Body of pancreas (tissue), 4 donors: Measurements from ENCODE around the gene GRID1. TPM values are rescaled to one million over a fixed set of nuclear protein-coding genes. Genes with fewer than 3 reads are reported as not detected.

Source experiments
- ATAC-seq: fragments of 150-250 bp; one replicate; pipeline ENCODE4 v1.9.1; 2016
- DNase-seq, 4 donors: peaks; one replicate each; pipeline ENCODE4 v3.0.0-alpha.2; 2019
- H3K27ac ChIP-seq, 4 donors: fragments of 200-600 bp; sonication (generic); 1 replicate in 3 of 4; 2 replicates in 1 of 4; pipeline versions ENCODE4 v1.5.1 to v1.6.1; 2016 to 2019; ENCODE audit warnings: mild to moderate bottlenecking in 1 of 4, mixed read lengths in 1 of 4, moderate library complexity in 1 of 4
- H3K27me3 ChIP-seq, 2 donors: fragments of 200-600 bp; sonication (generic); one replicate each; pipeline ENCODE4 v1.6.0; 2016; ENCODE audit warnings: mild to moderate bottlenecking in 1 of 2
- H3K36me3 ChIP-seq, 2 donors: fragments of 200-600 bp; sonication (generic); replicated peaks in 1 of 2; 2 replicates each; pipeline ENCODE4 v1.5.1; 2016; ENCODE audit warnings: low read depth in 2 of 2; ENCODE audit not compliant: insufficient read depth in 1 of 2
- H3K4me1 ChIP-seq: fragments of 200-600 bp; sonication (generic); one replicate; pipeline ENCODE4 v1.6.0; 2016
- H3K4me3 ChIP-seq, 2 donors: fragments of 200-600 bp; sonication (generic); 1 replicate in 1 of 2; 2 replicates in 1 of 2; pipeline ENCODE4 v1.5.1; 2016 to 2019
- H3K9me3 ChIP-seq, 3 donors: fragments of 200-600 bp; sonication (generic); 1 replicate in 2 of 3; 2 replicates in 1 of 3; pipeline ENCODE4 v1.5.1; 2016
- POLR2A ChIP-seq, 3 donors: fragments of 450-650 bp; IDR thresholded peaks; one replicate each; pipeline ENCODE4 v1.6.1; 2016; ENCODE audit warnings: antibody characterized with exemption in 3 of 3, mild to moderate bottlenecking in 2 of 3
- WGBS, 2 donors: methylation state at CpG; one replicate each; pipeline ENCODE4 v1.1.5; 2017; 5-methylcytosine and 5-hydroxymethylcytosine counted together
- intact Hi-C: fragments of 100-400 bp; cut with DNase I; formaldehyde crosslinking; loops from one replicate; pipeline ENCODE4 v1.15.1; 2023
- total RNA-seq, 2 donors: library from RNA; depleted of rRNA; stranded (reverse); fragments of >200 nt; gene quantifications; one replicate each; pipeline ENCODE4 v1.1.0, GENCODE V29; 2016
- TF ChIP-seq, protein P1 (sequence below), 7 experiments: fragments of 450-650 bp in 4 of 7; fragments of 200-600 bp in 3 of 7; sonication (generic) in 3 of 7; IDR thresholded peaks; one replicate each; pipeline ENCODE4 v1.5.1; 2016 to 2019; ENCODE audit warnings: antibody characterized with exemption in 7 of 7

GRID1 gene
- total RNA-seq, 2 donors from 2014 or later: 1.0 to 1.6 TPM

GRCh38 chr10:86254081-86254480, 112.5 kb downstream of the GRID1 start:
- no peak for DNase-seq
- Histone ChIP-seq H3K4me3 (no peak overlapping the region), H3K36me3 (no peaks in the 10 kb centered on the region), H3K27me3 (no peaks in the 10 kb centered on the region), H3K27ac (no peak overlapping the region), H3K4me1 (no peaks in the 10 kb centered on the region), H3K9me3 (no peaks in the 10 kb centered on the region)
- TF ChIP-seq, protein P1, sequence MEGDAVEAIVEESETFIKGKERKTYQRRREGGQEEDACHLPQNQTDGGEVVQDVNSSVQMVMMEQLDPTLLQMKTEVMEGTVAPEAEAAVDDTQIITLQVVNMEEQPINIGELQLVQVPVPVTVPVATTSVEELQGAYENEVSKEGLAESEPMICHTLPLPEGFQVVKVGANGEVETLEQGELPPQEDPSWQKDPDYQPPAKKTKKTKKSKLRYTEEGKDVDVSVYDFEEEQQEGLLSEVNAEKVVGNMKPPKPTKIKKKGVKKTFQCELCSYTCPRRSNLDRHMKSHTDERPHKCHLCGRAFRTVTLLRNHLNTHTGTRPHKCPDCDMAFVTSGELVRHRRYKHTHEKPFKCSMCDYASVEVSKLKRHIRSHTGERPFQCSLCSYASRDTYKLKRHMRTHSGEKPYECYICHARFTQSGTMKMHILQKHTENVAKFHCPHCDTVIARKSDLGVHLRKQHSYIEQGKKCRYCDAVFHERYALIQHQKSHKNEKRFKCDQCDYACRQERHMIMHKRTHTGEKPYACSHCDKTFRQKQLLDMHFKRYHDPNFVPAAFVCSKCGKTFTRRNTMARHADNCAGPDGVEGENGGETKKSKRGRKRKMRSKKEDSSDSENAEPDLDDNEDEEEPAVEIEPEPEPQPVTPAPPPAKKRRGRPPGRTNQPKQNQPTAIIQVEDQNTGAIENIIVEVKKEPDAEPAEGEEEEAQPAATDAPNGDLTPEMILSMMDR (IDR thresholded peaks at IDR 0.05): no peak
- TF ChIP-seq POLR2A (IDR thresholded peaks at IDR 0.05): no peak
- ATAC-seq: no peak
- intact Hi-C loops: no loop called here

DNA sequence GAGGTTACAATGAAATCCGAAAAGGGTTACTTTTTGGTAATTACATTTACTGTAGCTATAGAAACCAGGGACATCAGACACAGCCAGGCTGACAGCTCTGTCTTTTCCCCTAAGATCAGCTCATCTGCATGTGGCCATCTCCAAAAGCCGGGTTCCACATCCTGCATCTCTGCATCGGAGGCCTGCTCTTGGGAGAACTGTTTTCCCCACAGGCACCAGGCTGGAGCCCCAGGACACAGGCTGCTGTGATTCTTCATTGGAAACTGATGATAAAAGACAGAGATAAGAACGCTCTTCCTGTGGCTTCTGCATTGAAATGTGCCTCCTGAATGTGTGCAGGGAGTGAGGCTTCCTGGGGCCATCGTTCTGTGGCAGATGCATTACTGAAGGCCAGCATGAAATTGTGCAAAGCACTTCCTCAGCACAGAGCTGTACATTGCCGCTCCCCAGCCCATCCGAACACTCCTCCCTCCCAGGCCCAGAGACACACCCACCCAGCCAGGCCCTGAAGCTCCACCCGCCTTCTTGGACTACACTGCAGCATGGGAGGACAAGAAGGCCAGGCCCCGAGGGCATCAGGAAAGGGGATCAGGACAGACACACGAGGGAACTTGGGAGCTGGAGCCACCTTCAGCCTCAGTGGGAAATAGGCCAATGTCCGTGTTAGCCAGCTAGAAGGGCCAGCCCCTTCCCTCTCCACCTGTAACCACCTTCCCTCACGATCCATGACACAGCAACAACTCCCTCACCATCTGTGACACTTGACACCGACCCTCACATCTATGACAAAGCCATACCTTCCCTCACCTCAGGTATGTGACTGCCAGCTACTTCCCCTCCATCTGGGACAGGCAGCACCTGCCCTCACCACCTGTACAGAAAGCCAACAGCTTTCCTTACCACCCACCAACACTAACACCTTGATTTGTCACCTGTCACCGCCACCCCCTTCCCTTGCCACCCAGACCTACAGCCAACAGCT, 113.2 kb downstream of the GRID1 start:
- H3K4me3 ChIP-seq: no peak overlapping the region
- no peaks in the 10 kb centered on the region for H3K36me3 ChIP-seq
- H3K4me1 ChIP-seq: no peaks in the 10 kb centered on the region
- H3K9me3 ChIP-seq: no peaks in the 10 kb centered on the region
- 52 to 55% methylated on average over 9 to 14 of the region's 14 CpGs for WGBS, 2 donors
- H3K27me3 ChIP-seq: no peaks in the 10 kb centered on the region
- DNase-seq (no peak), ATAC-seq (no peak)
- intact Hi-C loops: no loop called here
- no peak overlapping the region for H3K27ac ChIP-seq
- TF ChIP-seq POLR2A (IDR thresholded peaks at IDR 0.05): no peak
- TF ChIP-seq, protein P1 (IDR thresholded peaks at IDR 0.05): no peak

GRCh38 chr10:86252556-86252955, 114.0 kb downstream of the GRID1 start:
- Histone ChIP-seq H3K9me3 (no peaks in the 10 kb centered on the region), H3K4me1 (no peaks in the 10 kb centered on the region), H3K4me3 (no peak overlapping the region), H3K27me3 (no peaks in the 10 kb centered on the region), H3K36me3 (no peaks in the 10 kb centered on the region), H3K27ac (no peak overlapping the region)
- ATAC-seq (no peak), DNase-seq (no peak)
- TF ChIP-seq, protein P1 (IDR thresholded peaks at IDR 0.05): no peak
- no peak for TF ChIP-seq POLR2A (IDR thresholded peaks at IDR 0.05)
- intact Hi-C loops: no loop called here
- 42 to 46% methylated on average over 3 of the region's 3 CpGs for whole genome bisulfite sequencing, 2 donors

- DNase-seq: no peak
- Histone ChIP-seq H3K27ac (no peak overlapping the region), H3K36me3 (no peaks in the 10 kb centered on the region), H3K27me3 (no peaks in the 10 kb centered on the region), H3K4me1 (no peaks in the 10 kb centered on the region), H3K9me3 (no peaks in the 10 kb centered on the region), H3K4me3 (no peak overlapping the region)
- intact Hi-C loops: no loop called here
- TF ChIP-seq, protein P1 (IDR thresholded peaks at IDR 0.05): no peak
- no peak for TF ChIP-seq POLR2A (IDR thresholded peaks at IDR 0.05)
- 69 to 77% methylated on average over 6 to 7 of the region's 7 CpGs for WGBS, 2 donors
- no peak for ATAC-seq
Measured at GRCh38 chr10:86252079-86252478, 114.5 kb downstream of the GRID1 start.

DNA sequence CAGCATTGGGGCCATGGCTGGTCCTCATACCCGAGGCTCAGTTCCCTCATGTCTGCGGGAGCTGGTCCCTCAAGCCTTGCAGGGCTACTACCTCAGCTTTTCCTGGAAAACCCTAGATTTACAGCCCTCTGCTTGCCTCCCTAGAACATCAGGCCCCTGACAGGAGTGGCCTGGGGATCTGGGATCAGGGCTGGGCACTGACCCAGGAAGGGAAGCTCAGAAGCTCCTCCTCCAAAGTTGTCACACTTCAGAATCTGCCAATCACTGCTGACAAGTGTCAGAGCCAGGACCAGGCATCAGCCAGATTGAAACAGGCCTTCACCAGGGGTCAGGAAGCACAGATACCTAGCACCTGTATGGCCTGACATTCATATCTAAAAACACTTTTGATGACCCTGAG, 115.2 kb downstream of the GRID1 start:
- H3K9me3 ChIP-seq: no peaks in the 10 kb centered on the region
- no peaks in the 10 kb centered on the region for H3K36me3 ChIP-seq
- no peak for DNase-seq
- no peak overlapping the region for H3K27ac ChIP-seq
- no peak for TF ChIP-seq POLR2A (IDR thresholded peaks at IDR 0.05)
- TF ChIP-seq, protein P1 (IDR thresholded peaks at IDR 0.05): no peak
- no peak overlapping the region for H3K4me3 ChIP-seq
- 57 to 88% methylated on average over 2 of the region's 2 CpGs for WGBS, 2 donors
- ATAC-seq: no peak
- H3K4me1 ChIP-seq: no peaks in the 10 kb centered on the region
- H3K27me3 ChIP-seq: no peaks in the 10 kb centered on the region
- intact Hi-C loops: no loop called here
